Activated naive CD8-positive, alpha-beta T cell (primary cell): ENCODE data around the gene ROCK1.
"Not testable (repeated sequence)": the region's sequence is repeated elsewhere in the genome, so short reads cannot be mapped to it uniquely, and the experiment has no call there.

ENCODE experiments used
- H3K27ac Mint-ChIP-seq: one replicate; pipeline ENCODE4 v1.8.0; 2021; ENCODE audit warnings: mixed read lengths
- H3K27me3 Mint-ChIP-seq: one replicate; pipeline ENCODE4 v1.8.0; 2021; ENCODE audit warnings: mixed read lengths
- H3K36me3 Mint-ChIP-seq: one replicate; pipeline ENCODE4 v1.8.0; 2021; ENCODE audit warnings: mixed read lengths
- H3K4me1 Mint-ChIP-seq: one replicate; pipeline ENCODE4 v1.8.0; 2021; ENCODE audit warnings: low read depth, mixed read lengths
- H3K4me3 Mint-ChIP-seq: one replicate; pipeline ENCODE4 v1.8.0; 2021; ENCODE audit warnings: mild to moderate bottlenecking, mixed read lengths
- H3K9me3 Mint-ChIP-seq: one replicate; pipeline ENCODE4 v1.8.0; 2021; ENCODE audit warnings: low read depth, mixed read lengths

ROCK1 gene

GRCh38 chr18:21111346-21112139 is at the start of gene ROCK1:
Gene ROCK1 (minus strand): TSS chr18:21111813. CDS start chr18:21110910, 903 bp downstream.
- Mint-ChIP-seq H3K9me3 (no peaks in the 10 kb centered on the region), H3K36me3 (peaks cover 5% of the 10 kb centered on the region), H3K27me3 (no peaks in the 10 kb centered on the region), H3K27ac (peak within 1 kb of the TSS; percentile 92), H3K4me1 (peaks cover 14% of the 10 kb centered on the region), H3K4me3 (no peak within 1 kb of the TSS)

- Mint-ChIP-seq H3K36me3 (peaks cover 10% of the 10 kb centered on the region), H3K27ac (no peak overlapping the region), H3K9me3 (peaks cover 15% of the 10 kb centered on the region), H3K27me3 (peaks cover 2% of the 10 kb centered on the region), H3K4me1 (no peaks in the 10 kb centered on the region), H3K4me3 (no peak overlapping the region)
These were observed 43.8 kb upstream of the ROCK1 start for GRCh38 chr18:21155443-21155842.

GRCh38 chr18:21146016-21146415 is 34.4 kb upstream of the ROCK1 start:
- H3K9me3 Mint-ChIP-seq, result peaks cover 4% of the 10 kb centered on the region
- no peak overlapping the region for H3K27ac Mint-ChIP-seq
- no peaks in the 10 kb centered on the region for H3K4me1 Mint-ChIP-seq
- no peak overlapping the region for H3K4me3 Mint-ChIP-seq
- peaks cover 1% of the 10 kb centered on the region for H3K27me3 Mint-ChIP-seq
- H3K36me3 Mint-ChIP-seq, result no peaks in the 10 kb centered on the region

- Mint-ChIP-seq H3K4me3 (no peak overlapping the region), H3K27ac (no peak overlapping the region), H3K36me3 (no peaks in the 10 kb centered on the region), H3K4me1 (no peaks in the 10 kb centered on the region), H3K9me3 (no peaks in the 10 kb centered on the region), H3K27me3 (peaks cover 1% of the 10 kb centered on the region)
These were observed 33.8 kb upstream of the ROCK1 start for GRCh38 chr18:21145371-21145770.

GRCh38 chr18:21141668-21142422 is 30.2 kb upstream of the ROCK1 start:
- no peaks in the 10 kb centered on the region for H3K4me1 Mint-ChIP-seq
- no peaks in the 10 kb centered on the region for H3K36me3 Mint-ChIP-seq
- H3K4me3 Mint-ChIP-seq, result no peak overlapping the region
- no peaks in the 10 kb centered on the region for H3K27me3 Mint-ChIP-seq
- H3K27ac Mint-ChIP-seq, result no peak overlapping the region
- no peaks in the 10 kb centered on the region for H3K9me3 Mint-ChIP-seq

- H3K27me3 Mint-ChIP-seq, H3K4me3 Mint-ChIP-seq, H3K9me3 Mint-ChIP-seq, H3K4me1 Mint-ChIP-seq, H3K27ac Mint-ChIP-seq, H3K36me3 Mint-ChIP-seq: not testable (repeated sequence)
These were observed 26.3 kb upstream of the ROCK1 start for GRCh38 chr18:21137719-21138488.

- Mint-ChIP-seq H3K9me3 (no peaks in the 10 kb centered on the region), H3K36me3 (no peaks in the 10 kb centered on the region), H3K27me3 (no peaks in the 10 kb centered on the region), H3K4me3 (no peak overlapping the region), H3K4me1 (no peaks in the 10 kb centered on the region), H3K27ac (no peak overlapping the region)
These were observed 23.3 kb upstream of the ROCK1 start for GRCh38 chr18:21134895-21135294.

GRCh38 chr18:21132398-21132918 is 20.8 kb upstream of the ROCK1 start:
- no peak overlapping the region for H3K27ac Mint-ChIP-seq
- no peaks in the 10 kb centered on the region for H3K9me3 Mint-ChIP-seq

DNA sequence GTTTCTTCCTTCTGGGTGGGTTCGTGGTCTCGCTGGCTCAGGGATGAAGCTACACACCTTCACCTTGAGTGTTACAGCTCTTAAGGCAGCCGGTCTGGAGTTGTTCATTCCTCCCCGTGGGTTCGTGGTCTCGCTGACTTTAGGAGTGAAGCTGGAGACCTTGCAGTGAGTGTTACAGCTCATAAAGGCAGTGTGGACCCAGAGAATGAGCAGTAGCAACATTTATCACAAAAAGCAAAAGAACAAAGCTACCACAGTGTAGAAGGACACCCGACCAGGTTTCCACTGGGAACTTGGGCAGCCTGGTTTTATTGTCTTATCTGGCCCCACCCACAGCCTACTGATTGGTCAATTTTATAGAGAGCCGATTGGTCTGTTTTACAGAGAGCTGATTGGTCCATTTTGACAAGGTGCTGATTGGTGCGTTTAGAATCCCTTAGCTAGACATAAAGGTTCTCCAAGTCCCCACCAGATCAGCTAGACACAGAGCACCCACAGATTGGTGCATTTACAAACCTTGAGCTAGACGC is 20.1 kb upstream of the ROCK1 start:
- Mint-ChIP-seq H3K36me3 (no peaks in the 10 kb centered on the region), H3K4me1 (no peaks in the 10 kb centered on the region)

More at GRCh38 chr18:21132398-21132918, 20.8 kb upstream of the ROCK1 start:
- Mint-ChIP-seq H3K27me3 (no peaks in the 10 kb centered on the region), H3K36me3 (no peaks in the 10 kb centered on the region), H3K4me1 (no peaks in the 10 kb centered on the region), H3K4me3 (no peak overlapping the region)

DNA sequence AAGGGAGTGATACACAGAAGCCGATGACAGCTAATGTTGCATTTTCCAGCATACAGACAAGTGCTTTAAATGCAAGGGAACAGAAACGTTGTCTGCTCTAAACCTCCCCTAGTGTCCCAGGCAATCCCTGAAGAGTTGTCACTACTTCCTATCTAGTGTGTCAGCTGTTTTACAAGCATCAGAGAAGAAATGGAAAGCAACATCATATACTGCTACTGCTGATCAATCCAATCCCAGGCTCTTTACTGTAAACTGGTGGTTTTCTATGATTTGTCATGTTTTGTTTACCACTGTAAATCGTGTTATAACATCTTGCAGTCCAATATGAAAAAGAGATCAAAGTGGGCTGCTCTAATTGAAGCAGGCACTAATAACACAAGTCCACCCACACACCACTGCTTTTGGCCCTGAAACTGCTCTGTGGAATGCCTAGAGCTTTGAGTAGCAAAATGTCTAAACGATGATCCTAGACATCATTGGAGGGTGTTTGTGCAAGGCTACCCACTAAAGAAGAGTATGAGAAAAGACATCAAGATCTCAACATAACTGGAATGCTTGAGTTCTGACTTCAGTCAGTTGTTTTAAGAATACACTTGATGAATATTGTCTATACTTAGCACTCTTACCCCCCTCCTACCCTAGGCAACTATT is 18.1 kb upstream of the ROCK1 start:
- no peak overlapping the region for H3K4me3 Mint-ChIP-seq
- no peak overlapping the region for H3K27ac Mint-ChIP-seq
- H3K4me1 Mint-ChIP-seq, result peaks cover 1% of the 10 kb centered on the region
- no peaks in the 10 kb centered on the region for H3K9me3 Mint-ChIP-seq
- H3K36me3 Mint-ChIP-seq, result no peaks in the 10 kb centered on the region
- H3K27me3 Mint-ChIP-seq, result no peaks in the 10 kb centered on the region

More for the DNA sequence above, 20.1 kb upstream of the ROCK1 start:
- Mint-ChIP-seq H3K4me3 (no peak overlapping the region), H3K27me3 (no peaks in the 10 kb centered on the region), H3K27ac (no peak overlapping the region), H3K9me3 (no peaks in the 10 kb centered on the region)

DNA sequence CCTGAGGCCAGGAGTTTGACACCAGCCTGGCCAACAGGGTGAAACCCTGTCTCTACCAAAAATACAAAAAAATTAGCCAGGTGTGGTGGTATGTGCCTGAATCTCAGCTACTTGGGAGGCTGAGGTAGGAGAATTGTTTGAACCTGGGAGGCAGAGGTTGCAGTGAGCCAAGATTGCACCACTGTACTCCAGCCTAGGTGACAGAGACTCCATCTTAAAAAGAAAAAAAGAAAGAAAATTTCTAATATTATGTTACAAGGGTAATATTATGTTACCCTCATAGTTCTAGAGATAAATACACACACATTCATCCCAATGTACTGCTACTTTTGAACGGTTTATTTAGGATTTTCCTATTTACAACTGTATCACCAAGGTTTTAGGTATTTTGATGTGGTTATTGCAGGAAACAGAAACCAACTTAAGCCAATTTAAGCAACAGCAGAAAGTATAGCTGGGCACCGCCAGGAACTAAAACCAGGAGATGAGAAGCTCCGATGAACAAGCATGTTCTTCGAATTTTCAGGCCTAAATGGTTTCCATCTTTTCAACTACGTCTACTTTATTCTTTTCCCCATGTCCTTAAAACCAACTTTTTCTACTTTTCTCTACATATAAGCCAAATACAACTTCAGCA is 11.8 kb upstream of the ROCK1 start:
- Mint-ChIP-seq H3K4me1 (peaks cover 10% of the 10 kb centered on the region), H3K36me3 (no peaks in the 10 kb centered on the region), H3K4me3 (peak overlapping the region; percentile 18), H3K27me3 (no peaks in the 10 kb centered on the region), H3K9me3 (no peaks in the 10 kb centered on the region), H3K27ac (no peak overlapping the region)

GRCh38 chr18:21118806-21119205 is 7.2 kb upstream of the ROCK1 start:
- no peaks in the 10 kb centered on the region for H3K9me3 Mint-ChIP-seq
- H3K4me3 Mint-ChIP-seq, result no peak overlapping the region
- no peaks in the 10 kb centered on the region for H3K27me3 Mint-ChIP-seq
- no peak overlapping the region for H3K27ac Mint-ChIP-seq
- H3K4me1 Mint-ChIP-seq, result peaks cover 6% of the 10 kb centered on the region
- no peaks in the 10 kb centered on the region for H3K36me3 Mint-ChIP-seq

- Mint-ChIP-seq H3K27ac (no peak overlapping the region), H3K27me3 (no peaks in the 10 kb centered on the region), H3K4me3 (no peak overlapping the region), H3K4me1 (peaks cover 1% of the 10 kb centered on the region), H3K9me3 (no peaks in the 10 kb centered on the region), H3K36me3 (no peaks in the 10 kb centered on the region)
These were observed 6.0 kb upstream of the ROCK1 start for GRCh38 chr18:21117409-21118131.
